HuH-7.5 (cell line): ENCODE data around the gene PSMA8.
A peak's percentile ranks its signal among the peaks of the same experiment; 100 is the strongest.
"Not testable (repeated sequence)": the region's sequence is repeated elsewhere in the genome, so short reads cannot be mapped to it uniquely, and the experiment has no call there.

ENCODE experiments used
- DNase-seq: peaks from one replicate; pipeline ENCODE4 v3.0.0; 2011; ENCODE audit warnings: low spot score

The PSMA8 gene

DNA sequence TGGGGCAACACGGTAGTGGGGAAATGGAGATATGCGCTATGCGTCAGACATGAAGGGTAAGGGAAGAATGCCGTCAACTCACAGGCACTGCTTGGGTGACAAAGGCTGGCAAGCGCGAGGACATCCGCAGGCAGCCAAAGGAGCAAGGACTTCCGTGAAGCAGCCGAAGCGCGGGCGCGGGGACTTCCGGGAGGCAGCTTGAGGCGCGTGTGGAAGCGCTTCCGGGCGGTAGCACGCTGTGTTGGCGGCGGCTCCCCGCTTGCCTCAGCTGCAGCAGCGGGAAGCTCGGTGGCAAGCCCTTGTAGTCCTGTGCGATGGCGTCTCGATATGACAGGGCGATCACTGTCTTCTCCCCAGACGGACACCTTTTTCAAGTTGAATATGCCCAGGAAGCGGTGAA, at the start of gene PSMA8:
Gene PSMA8, plus strand, starts transcription at position 218 of the 400 bp plus-strand sequence. Its CDS starts 97 bp downstream, at position 315.
- DNase-seq: no peak

GRCh38 chr18:26085056-26085455, 48.6 kb upstream of the PSMA8 start:
- no peak for DNase-seq

GRCh38 chr18:26086959-26087358, 46.7 kb upstream of the PSMA8 start:
- no peak for DNase-seq

- DNase-seq: no peak
Measured at GRCh38 chr18:26088487-26088886, 45.2 kb upstream of the PSMA8 start.

GRCh38 chr18:26089293-26090129, 44.2 kb upstream of the PSMA8 start:
- DNase-seq: no peak

DNA sequence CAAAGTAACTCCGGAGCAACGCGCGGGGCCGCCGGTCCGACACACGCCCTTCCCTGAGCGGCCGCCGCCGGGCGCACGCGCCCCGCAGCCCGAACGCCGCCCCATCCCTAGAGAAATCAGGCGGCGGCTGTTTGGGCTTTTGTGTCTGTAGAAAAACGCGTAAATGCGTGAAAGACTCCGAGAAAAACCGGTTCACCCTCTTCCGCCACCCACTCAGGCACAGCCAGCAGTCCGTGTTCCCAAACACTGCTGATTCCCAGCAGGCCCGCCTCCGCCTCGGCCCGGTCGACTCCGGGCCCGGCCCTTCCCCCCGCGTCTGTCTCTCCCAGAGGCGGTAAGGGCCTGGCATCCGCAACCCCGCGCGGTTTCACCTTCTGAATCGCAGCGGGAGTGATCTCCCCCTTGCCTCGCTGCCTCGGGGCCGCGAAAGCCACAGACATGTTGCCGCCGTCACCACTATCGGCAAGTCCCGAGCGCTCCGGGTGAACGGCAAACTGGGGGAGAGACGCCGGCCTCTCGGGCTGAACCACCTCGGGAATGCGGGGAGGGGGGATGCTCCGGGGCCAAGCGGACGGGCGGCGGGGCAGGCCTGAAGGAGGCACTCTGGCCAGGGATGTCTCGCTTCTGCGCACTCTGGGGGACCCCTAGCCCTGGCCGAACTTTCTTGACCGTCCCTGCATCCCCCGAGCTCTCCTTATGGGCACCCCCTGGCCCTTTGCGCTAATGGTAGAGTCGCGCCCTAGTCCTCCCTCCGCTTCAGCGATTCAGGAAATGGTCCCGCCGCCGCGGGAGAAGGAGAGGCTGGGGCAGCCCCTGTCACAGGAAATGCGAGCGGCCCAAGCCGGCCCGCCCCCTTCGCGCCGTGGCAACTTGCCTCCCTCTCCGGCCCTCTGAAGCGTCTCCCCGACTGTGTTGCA, 43.3 kb upstream of the PSMA8 start, which contains the start of gene SS18:
Gene SS18, minus strand, starts transcription at position 484 of the 917 bp plus-strand sequence. Its CDS starts 44 bp downstream, at position 440.
- peak; percentile 71 for DNase-seq

GRCh38 chr18:26091047-26091630, 42.5 kb upstream of the PSMA8 start:
- peak; percentile 28 for DNase-seq

DNA sequence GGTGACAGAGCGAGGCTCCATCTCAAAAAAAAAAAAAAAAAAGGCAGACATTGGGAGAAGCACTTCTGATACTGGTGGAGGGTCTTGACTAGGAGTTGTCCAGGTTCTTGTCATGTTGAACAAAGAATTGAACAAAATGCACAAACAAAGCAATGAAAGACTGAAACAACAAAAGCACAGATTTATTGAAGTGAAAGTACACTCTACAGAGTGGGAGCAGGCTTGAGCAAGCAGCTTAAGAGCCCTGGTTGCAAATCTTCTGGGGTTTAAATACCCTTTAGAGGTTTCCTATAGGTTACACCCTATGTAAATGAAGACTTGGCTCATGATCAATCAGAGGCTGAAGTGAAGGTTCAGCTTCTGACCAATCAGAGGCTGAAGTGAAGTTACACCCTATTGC, 36.8 kb upstream of the PSMA8 start:
- DNase-seq: no peak

DNA sequence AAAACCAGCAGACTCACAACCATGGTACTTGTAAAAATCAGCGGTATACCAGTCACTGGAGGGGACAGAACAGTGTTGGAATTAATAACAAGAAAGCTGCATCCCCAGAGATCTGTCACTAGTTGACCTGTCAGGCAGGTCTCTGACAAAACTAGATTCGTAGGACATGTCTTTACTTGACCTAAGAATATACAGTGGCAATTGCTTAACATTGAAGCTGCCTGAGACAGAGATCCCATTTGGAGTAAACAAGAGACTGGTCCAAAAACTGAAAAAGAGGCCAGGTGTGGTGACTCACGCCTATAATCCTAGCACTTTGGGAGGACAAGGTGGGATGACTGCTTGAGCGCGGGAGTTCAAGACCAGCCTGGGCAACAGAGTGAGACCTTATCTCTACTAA, 36.1 kb upstream of the PSMA8 start:
- DNase-seq: no peak

DNA sequence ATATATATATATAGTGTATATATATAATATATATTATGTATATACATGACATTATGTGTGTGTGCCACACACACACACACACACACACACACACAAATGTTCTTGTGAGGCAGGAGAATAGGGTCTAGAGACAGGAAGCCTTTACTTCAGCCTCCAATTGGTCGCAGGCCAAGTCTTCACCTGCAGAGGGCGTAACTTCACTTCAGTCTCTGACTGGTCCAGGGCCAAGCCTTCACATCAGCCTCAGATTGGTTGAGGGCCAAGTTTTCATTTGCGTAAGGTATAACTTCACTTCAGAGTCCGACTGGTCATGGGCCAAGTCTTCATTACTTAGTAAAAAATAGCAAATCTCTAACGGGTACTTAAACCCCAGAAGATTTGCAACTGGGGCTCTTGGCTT, 30.1 kb upstream of the PSMA8 start:
- DNase-seq: no peak

- no peak for DNase-seq
Measured at GRCh38 chr18:26104035-26104434, 29.6 kb upstream of the PSMA8 start.

GRCh38 chr18:26119246-26119645, 14.4 kb upstream of the PSMA8 start:
- DNase-seq: no peak

DNA sequence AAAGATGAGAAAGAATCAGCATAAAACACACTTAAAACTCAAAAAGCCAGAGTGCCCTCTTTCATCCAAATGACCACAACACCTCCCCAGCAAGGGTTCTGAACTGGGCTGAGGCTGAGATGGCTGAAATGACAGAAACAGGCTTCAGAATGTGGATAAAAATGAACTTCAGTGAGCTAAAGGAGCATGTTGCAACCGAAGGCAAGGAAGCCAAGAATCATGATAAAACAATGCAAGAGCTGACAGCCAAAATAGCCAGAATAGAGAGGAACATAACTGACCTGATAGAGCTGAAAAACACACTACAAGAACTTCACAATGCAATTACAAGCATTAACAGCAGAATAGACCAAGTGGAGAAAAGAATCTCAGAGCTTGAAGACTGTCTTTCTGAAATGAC, 12.2 kb upstream of the PSMA8 start:
- DNase-seq: no peak

DNA sequence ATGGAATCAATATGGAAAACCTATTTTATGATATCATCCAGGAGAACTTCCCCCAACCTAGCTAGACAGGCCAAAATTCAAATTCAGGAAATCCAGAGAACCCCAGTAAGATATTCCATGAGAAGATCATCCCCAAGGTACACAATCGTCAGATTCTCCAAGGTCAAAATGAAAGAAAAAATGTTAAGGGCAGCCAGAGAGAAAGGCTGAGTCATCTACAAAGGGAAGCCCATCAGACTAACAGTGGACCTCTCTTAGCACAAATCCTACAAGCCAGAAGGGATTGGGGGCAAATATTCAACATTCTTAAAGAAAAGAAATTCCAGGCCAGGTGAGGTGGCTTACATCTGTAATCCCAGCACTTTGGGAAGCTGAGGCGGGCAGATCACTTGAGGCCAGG, 11.7 kb upstream of the PSMA8 start:
- not testable (repeated sequence) for DNase-seq

GRCh38 chr18:26127786-26128185, 5.9 kb upstream of the PSMA8 start:
- DNase-seq: no peak

- DNase-seq: not testable (repeated sequence)
Measured at GRCh38 chr18:26128192-26128591, 5.5 kb upstream of the PSMA8 start.

- no peak for DNase-seq
Measured at GRCh38 chr18:26134107-26134506, 438 bp downstream of the PSMA8 start.

GRCh38 chr18:26135548-26135947, 1.9 kb downstream of the PSMA8 start:
- no peak for DNase-seq

DNA sequence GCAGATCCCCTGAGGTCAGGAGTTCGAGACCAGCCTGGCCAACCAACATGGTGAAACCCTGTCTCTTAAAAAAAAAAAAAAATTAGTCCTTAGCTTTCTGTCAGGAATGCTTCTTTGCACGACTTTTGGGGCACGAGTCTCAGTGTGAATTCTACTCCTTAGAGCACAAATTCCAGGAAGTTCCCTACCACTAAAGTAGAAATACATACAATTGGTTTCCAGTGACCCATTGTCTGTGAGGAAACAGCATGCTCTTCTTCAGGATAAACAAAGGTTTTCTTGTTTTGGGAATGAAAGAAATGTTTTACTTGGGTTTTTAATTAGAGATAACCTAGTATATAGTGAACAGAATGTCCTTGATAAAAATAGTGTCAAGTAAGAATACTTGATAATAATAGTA, 23.7 kb downstream of the PSMA8 start:
- no peak for DNase-seq

DNA sequence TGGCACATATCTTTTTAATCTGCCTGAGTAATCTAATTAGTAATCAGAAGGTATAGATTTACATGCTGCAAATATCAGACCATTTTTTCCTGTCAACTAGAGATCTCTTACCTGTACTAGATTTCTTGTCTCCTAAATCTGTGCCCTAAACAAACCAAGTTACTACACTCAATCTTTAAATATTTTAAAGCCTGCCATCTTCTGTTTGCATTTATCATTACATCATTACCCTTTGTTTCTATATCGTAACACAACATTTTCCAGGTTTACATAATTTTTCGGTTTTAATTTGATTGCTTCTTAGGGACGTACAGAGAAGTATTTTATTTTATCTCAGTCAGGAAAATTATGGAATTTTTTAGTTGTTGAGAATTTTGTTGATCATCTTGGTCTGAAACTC, 25.7 kb downstream of the PSMA8 start:
- DNase-seq: no peak

- no peak for DNase-seq
Measured at GRCh38 chr18:26164571-26164970, 30.9 kb downstream of the PSMA8 start.

- DNase-seq: not testable (repeated sequence)
Measured at GRCh38 chr18:26167592-26167991, 33.9 kb downstream of the PSMA8 start.
